Stimulated activated CD8-positive, alpha-beta memory T cell treated with anti-CD3 and anti-CD28 coated beads, Interleukin-12 subunit alpha, Interleukin-12 subunit beta, amount 100 ng/mL, for 1 hour (primary cell): Measurements from ENCODE around the gene TSEN54.

ENCODE experiments used
- DNase-seq: peaks from one replicate; pipeline ENCODE4 v3.0.0-alpha.2; 2020; ENCODE audit warnings: low read depth

The TSEN54 gene

DNA sequence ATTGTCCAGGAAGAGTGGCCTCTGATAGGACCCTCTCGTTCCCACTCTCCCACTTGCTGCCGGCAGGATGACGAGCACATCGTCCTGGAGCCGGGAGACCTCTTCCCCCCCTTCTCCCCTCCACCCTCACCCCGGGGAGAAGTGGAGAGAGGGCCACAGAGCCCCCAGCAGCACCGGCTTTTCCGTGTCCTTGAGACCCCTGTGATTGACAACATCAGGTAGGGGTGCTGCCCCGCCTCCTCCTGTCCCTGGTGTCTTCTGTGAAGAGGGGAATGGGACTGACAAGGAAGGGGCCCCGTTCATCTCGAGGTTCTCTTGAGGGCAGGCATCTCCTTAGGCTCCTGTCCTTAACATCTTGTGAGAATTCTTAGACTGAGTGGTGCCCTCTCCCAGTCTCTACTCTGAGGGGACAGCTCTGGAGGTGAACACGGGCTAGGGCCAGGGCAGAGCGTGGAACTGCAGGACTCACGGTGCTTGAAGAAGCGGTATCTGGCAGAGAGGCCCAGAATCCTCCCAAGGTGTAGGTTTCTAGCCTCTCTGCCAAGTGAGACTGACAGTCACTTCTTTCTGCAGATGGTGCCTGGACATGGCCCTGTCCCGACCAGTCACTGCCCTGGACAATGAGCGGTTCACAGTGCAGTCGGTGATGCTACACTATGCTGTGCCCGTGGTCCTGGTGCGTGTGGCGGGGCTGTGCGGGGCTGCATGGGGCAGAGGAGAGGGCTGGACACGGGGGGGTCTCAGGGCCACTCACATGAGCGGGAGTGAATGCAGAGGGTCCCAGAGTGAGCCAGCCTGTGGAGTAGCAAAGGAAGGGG is 27.4 kb upstream of the TSEN54 start:
- no peak for DNase-seq

DNA sequence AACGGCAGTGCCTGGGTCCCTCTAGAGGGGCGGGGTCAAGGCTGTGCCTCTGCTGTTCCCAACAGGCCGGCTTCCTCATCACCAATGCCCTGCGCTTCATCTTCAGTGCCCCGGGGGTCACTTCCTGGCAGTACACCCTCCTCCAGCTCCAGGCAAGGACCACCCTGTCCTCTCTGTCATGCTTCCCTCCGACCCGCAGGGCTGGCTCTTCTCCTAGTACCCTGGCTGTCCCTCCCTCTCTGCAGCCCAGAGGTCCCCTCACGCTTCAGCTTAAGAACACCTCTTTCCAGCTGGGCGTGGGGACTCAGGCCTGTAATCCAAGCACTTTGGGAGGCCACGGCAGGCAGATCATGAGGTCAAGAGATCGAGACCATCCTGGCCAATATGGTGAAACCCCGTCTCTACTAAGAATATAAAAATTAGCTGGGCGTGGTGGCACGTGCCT is 26.8 kb upstream of the TSEN54 start:
- no peak for DNase-seq

DNA sequence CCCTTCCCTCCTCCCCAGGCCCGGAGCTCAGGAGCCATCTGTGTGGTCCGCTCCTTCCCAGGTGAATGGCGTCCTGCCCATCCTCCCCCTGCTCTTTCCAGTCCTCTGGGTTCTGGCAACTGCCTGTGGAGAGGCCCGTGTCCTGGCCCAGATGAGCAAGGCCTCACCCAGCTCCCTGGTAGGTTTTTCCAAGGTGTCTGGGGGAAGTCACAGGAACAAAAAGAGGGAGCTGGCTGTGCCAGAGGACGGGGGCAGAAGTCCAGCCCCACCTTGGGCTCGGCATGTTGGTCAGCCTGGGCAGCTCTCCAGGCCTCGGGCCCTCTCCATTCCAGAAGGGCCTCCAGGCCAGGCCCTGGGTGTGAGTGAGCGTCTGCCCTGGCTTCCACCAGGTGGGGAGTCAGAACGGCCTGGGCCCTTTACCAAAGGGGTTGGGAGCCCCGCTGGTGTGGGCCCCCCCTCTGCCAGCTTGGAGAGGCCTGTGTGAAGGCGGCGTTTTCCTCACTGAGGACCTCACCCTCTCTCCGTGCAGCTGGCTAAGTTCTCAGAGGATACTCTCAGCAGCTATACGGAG is 26.1 kb upstream of the TSEN54 start:
- no peak for DNase-seq

DNA sequence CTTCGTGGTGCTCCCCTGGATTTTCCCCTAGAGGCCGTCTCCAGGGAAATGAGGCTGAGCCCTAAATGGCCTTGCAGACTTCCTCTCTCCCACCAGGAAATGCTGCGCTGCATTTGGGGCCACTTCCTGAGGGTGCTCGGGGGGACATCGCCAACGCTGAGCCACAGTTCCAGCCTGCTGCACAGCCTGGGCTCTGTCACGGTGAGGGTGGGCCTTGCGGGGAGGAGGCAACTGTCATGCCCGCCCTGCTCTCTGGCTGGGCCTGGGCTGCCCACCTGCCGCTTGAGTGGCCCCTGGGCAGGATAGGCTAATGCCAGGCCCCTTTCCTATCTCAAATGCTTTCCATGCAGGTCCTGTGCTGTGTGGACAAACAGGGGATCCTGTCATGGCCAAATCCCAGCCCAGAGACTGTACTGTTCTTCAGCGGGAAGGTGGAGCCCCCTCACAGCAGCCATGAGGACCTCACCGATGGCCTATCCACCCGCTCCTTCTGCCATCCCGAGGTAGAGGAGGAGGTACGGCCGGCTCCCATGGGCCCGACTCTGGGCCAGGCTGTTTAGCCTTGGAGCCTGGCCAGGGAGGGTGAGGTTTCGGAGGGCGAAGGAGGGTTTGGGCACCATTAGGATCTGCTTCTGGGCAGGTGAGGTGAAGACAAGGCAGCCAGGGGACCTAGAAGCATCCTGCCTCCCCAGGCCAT is 25.2 kb upstream of the TSEN54 start:
- DNase-seq: no peak

DNA sequence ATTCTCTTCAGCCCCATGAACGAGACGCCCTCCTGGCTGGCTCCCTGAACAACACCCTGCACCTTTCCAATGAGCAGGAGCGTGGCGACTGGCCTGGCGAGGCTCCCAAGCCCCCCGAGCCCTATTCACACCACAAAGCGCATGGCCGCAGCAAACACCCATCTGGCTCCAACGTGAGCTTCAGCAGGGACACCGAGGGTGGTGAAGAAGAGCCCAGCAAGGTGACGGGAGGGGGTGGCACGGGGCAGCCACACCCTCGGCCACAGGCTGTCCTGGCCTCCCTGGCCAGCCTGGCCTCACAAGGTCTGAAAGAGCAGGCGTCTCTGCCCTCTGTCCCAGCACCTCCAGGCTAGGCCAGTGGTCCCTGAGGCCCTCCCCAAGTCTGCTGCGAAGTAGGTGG is 24.6 kb upstream of the TSEN54 start:
- no peak for DNase-seq

DNA sequence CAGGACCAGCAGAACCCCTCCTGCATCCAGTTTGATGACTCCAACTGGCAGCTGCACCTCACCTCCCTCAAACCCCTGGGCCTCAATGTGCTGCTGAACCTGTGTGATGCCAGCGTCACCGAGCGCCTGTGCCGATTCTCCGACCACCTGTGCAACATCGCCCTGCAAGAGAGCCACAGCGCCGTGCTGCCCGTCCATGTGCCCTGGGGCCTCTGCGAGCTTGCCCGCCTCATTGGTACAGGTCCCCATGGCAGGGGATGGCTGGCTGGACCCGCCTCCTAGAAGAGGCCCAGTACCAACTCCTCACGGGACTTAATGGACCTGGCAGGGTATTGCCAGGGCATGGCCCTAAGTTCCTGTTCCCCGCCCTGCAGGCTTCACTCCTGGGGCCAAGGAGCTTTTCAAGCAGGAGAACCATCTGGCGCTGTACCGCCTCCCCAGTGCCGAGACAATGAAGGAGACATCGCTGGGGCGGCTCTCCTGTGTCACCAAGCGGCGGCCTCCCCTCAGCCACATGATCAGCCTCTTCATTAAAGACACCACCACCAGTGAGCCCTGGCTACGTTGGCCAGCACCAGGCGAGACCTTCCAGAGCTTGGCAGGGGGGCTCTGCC is 23.7 kb upstream of the TSEN54 start:
- DNase-seq: no peak

DNA sequence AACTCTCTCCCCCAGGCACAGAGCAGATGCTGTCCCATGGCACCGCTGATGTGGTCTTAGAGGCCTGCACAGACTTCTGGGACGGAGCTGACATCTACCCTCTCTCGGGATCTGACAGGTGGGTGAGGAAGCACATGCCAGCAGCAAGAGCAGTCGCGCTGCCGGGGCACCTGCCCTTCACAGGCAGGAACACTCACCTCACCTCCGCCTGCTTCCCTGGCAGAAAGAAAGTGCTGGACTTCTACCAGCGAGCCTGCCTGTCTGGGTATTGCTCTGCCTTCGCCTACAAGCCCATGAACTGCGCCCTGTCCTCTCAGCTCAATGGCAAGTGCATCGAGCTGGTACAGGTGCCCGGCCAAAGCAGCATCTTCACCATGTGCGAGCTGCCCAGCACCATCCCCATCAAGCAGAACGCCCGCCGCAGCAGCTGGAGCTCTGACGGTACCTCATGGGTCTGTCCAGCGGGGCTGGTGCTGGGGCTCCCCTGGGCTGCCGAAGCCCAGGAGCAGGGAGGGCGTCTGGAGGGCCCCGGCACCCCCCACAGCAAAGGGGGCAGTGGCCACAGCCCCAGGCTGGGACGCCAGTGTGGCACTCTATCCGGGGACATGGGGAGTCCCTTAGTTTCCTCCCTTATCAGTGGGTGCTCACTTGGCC is 22.7 kb upstream of the TSEN54 start:
- no peak for DNase-seq

DNA sequence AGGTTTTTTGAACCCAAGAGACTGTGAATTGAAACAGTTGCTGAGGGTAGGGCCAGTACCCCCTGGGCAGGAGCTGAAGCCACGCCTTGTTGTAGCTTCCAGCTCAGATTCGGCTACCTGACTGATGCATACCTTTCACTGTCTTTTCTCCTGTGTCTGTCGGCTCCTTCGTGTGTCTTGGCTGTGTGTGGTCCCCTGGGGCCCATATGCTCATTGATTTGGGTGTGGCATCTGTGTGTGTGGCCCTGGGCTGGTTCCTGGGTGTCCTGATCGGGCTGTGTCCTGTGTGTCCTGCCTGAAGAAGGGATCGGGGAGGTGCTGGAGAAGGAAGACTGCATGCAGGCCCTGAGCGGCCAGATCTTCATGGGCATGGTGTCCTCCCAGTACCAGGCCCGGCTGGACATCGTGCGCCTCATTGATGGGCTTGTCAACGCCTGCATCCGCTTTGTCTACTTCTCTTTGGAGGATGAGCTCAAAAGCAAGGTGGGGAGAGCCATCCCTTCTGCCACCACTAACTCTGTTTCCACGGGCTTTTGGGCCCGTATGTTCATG is 21.9 kb upstream of the TSEN54 start:
- no peak for DNase-seq

DNA sequence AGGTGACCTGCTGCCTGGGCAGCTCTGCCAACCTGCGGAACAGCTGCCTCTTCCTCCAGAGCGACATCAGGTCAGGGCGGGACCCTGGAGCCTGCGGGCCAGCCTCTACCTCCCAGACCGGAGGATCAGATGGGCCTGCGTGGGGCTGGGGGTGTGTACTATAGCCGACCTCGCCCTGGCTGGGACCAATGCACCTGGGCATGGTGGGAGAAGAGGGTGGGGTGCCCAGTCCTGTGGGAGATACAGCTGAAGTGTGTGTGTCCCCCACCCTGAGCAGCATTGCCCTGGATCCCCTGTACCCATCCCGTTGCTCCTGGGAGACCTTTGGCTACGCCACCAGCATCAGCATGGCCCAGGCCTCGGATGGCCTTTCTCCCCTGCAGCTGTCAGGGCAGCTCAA is 20.3 kb upstream of the TSEN54 start:
- DNase-seq: no peak

DNA sequence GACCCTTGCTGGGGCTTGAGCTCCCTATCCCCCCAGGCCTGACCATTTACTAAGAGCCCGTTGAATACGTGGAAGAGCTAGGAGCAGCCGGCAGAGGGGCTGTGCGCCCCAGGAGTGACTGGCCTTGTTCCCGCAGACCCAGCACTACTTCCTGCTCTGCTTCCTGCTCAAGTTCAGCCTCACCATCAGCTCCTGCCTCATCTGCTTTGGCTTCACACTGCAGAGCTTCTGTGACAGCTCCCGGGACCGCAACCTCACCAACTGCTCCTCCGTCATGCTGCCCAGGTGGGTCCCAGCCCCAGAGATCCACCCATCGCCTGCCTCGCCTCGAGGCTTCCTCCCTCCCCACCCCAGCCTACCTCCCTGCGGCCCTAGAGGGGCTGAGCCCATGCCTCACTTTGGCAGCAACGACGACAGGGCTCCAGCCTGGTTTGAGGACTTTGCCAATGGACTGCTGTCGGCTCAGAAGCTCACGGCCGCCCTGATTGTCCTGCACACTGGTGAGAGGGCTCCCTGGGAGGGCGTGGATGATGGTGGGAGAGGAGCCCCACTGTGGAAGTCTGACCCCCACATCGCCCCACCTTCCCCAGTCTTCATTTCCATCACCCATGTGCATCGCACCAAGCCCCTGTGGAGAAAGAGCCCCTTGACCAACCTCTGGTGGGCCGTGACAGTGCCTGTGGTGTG is 18.1 kb upstream of the TSEN54 start:
- no peak for DNase-seq

DNA sequence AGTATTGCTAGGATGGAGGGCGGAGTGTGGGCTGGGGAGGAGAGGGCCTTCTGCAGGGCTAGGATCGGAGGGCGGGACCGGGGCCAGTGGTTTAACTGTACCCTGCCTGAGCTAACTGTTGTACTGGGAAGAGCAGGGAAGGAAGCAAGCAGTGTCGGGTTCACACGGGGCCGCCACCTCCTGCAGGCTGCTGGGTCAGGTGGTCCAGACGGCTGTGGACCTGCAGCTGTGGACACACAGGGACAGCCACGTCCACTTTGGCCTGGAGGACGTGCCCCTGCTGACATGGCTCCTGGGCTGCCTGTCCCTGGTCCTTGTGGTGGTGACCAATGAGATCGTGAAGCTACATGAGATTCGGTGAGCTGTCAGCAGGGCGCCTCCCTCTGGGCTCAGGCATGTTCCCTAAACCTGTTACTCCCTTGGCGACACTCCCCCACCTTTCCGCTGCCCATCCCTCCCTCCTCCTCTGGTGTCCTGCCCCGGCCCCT is 17.6 kb upstream of the TSEN54 start:
- DNase-seq: no peak

DNA sequence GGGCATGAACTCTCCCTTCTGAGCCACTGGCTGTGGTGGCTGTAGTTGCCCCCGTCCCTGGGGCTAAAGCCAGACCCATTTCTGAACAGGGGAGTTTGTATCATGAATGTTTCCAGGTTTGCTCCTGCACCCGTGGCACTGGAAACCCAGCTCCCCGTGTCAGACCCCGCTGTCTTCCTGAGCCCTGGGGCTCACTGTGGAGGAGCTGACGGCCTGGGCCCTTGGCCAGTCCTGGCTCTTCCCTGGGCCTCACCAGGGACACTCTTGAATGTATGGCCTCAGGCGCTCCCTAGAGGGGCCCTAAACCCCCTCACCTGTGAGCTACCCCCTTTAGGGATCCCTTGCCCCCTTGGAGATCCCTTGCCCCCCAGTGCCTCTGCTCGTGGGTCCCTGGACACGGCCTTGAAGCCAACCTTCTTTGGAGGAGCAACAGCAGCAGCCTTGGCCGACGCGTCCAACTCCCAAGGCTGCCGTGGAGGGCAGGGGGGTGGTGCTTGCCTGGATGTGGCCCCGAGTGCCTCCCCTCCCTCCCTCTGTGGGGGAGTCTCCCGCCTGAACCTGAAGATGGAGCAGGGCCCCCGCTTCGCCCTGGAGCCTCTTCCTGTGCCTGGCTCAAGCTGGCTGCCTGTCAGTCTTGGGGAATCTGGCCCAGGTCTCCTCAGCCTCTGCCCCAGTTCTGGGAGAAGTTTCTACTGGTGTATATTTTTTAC is 16.9 kb upstream of the TSEN54 start:
- DNase-seq: no peak

DNA sequence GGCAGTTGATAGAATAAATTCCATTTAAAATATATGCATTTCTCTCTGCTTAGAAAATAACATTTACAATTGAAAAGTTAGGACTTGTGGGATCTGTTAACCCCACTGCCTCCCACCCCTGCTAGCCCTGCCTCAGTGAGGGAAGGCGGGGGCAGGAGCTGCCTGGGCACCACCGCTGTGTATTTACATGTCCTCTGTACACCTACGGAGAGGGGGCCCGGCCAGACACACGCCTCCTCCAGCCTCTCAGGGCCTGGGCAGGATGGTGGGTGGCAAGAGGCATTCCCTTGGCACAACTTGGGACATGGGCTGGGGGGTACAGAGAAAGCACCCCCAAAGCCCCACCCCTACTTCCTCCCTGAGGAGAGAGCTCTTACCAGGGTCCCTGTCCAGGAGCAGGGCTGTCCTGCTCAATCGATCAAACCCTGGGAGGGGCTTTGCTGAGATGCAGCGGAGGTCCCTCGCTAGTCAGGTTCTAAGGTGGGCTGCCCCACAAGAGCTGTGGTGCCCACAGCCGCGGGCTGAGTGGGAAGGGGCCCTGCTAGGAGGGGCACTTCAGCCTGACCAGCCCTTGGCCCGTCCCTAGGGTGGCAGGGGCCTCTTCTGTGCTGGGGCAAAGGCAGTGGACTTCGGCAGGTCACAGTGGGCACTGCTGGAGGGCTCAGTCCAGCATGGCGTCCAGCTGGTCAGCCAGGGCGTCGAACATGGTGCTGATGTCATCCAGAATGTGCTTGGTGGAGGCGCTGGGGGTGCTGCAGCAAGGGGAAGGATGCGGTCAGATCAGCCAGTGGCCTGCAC is 15.7 kb upstream of the TSEN54 start:
- DNase-seq: no peak

DNA sequence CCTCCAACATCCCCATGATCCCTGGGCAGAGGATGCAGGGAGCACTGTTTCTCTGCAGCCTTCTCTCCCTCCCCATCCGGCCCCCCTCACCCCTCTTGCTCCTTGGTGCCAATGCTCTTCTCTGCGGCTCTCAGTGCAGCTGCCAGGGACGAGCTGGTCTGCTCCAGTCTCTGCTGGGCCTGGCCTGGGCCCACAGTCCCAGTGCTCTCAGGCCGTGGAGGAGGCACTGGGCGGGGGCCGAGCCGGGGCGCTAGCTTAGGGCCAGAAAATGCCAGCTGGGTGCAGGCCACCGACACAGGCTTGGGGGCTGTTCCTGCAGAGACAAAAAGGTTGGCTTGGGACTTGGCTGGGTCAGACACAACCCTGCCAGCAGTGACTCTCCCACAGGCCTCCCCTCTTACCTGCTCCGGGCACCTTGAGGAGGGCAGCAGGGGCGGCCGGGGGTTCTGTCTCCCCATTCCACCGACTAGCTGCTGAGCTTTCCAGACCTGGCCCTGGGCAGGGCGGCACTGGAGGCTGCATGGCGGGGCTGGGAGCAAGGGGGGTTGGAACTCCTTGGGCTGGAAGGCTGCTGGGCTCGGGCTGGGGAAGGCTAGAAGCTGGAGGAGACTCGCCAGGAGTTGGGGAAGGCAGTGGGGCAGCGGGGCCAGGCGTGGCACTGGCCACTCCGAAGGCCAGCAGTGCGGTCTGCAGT is 14.8 kb upstream of the TSEN54 start:
- DNase-seq: no peak

DNA sequence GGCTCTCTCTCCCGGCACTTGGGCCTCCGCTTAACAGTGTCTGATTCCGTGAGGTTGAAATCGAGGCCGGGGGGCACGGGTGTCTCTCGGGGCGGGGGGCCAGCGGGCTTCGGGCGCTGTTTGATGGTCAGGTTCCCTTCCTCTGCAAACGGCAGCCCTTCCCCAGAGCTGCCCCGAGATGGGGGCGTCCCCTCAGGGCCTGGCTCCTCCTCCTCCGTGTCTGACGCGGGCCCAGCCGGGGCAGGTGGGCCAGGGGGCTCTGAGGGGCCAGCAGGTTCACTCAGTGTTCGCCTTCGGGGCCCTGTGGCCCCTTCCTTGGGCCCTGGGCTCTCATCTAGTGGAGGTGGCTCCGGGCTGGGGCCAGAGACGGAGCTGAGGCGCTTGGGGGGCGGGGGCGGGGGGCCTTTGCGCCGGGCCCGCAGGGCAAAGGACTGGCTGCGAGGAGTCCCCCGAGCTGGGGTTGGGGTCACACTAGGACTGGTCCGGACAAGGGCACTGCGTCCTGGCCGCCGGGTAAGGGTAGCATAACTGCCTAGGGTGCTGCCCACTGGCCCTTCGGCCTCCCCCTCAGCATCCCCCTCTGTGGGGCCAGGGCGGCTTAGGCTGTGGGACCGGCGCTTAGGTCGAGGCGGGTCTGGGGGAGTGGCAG is 14.1 kb upstream of the TSEN54 start:
- no peak for DNase-seq

DNA sequence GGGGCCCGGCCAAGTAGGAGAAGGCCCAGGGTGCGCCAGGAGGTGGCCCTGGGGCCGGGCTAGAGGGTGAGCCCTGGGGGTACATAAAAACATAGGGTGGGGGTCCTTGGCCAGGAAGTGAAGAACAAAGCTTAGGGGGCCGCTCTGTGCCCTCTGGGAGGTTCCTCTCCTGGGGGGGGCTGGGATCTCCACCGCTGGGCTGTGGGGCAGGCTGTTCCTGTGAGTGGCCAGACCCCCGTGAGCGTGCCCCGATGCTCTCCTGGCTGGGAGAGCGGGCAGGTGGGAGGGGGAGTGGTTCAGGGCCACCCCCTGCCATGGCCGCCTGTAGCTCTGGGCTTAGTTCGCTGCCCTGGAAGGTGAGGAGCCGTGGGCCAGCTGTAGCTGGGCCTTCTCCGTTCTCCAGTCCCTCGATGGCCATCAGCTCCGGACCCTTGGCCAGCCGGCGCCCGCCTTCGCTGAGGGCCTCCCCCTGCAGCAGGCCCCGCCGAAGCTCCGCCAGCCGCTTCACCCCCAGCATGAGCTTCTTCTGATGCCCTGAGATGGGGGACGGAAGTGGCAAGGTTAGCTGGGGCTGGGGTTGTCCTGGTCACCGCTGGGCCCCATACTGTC is 13.5 kb upstream of the TSEN54 start:
- no peak for DNase-seq

DNA sequence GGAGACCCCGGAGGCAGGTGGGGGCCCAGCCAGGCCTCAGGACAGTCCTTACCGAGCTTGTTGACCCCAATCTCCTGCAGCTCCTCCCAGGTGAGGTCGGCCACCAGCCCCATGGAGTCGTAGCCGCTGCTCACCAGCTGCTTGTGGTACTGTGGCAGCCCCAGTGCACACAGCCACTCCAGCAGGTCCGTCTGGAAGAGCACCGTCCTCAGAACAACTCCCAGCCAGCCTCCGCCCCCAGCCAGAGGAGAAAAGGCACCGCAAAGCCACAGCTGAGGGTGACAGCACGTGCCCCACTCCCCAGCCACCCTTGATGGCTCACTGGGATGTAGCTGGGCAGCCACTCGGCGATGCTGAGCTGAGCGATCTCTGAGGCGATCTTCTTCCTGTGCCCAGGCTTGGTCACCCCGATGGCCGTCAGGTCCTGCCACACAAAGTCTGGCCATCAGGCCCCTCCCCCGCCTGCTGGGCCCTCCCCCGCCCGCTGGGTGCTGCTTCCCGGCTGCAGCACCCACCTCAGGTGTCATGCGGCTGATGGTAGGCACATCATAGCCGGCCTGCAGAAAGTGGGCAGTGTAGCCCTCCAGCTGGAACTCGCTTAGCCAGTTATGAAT is 12.9 kb upstream of the TSEN54 start:
- no peak for DNase-seq

DNA sequence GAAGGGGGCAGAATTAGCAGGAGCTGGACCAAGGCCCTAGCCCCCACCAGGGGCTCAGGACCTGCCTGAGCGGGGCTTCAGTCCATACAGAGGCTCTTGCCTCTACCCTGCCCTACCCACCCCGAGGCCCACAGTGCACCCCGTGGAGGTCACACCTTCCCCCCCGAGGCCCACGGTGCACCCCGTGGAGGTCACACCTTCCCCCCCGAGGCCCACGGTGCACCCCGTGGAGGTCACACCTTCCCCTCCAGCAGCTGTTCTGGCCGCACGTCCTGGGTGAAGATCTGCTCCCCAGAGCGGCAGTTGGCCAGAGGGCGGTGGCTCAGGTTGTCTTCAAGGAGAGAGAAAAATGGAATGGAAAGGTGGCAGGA is 12.4 kb upstream of the TSEN54 start:
- DNase-seq: no peak
